NT2/D1 (cell line): ENCODE results near the gene LRCH1.

Experiments
- YY1 ChIP-seq: IDR thresholded peaks from 2 replicates; pipeline ENCODE4 v1.6.1; 2011; ENCODE audit not compliant: insufficient read length, insufficient read depth
- ZNF274 ChIP-seq: IDR thresholded peaks from 2 replicates; pipeline ENCODE4 v1.6.1; 2011; ENCODE audit warnings: mild to moderate bottlenecking, low read depth, low read length

DNA sequence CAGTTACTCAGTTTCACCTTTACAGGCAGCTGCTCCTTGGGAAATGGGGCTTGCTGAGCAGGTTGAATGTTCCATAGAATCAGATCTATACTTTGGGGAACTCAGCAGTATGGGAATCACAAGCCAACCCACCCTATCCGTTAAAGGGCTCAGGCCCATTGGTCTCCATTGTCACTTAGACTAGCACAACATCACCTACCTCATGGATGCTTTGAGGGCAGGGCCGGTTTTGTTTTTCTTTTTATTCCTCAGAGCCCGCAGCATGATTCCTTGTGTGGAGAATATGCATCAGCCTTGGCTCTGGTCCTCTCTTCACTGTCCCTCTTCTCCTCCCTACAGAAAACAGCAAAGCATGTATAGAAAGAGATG, 48.0 kb downstream of the LRCH1 start:
- TF ChIP-seq ZNF274 (no peak), YY1 (no peak)
